Heart left ventricle (tissue), 16 donors: Measurements from ENCODE around the gene ELOF1. TPM values are rescaled to one million over a fixed set of nuclear protein-coding genes. Genes with fewer than 3 reads are reported as not detected.
"Not testable (repeated sequence)": the region's sequence is repeated elsewhere in the genome, so short reads cannot be mapped to it uniquely, and the experiment has no call there.

Experiments used
- ATAC-seq, 4 donors: fragments of 200-7000 bp; cut with Tn5 transposase; one replicate each; pipeline ENCODE4 v1.9.1; 2020 to 2022; ENCODE audit warnings: moderate library complexity in 4 of 4, mild to moderate bottlenecking in 3 of 4, moderate number of reproducible peaks in 1 of 4
- DNase-seq, 5 donors: peaks; one replicate each; pipeline ENCODE4 v3.0.0-alpha.2; 2020
- H3K27ac ChIP-seq, 12 donors: fragments of 200-600 bp; sonication (generic) in 4 of 12; one replicate each; pipeline versions ENCODE4 v1.5.0 to v1.8.0; 2016 to 2022; ENCODE audit warnings: mild to moderate bottlenecking in 2 of 12
- H3K27me3 ChIP-seq, 9 donors: fragments of 200-600 bp; sonication (generic) in 2 of 9; one replicate each; pipeline versions ENCODE4 v1.5.1 to v1.8.0; 2016 to 2022; ENCODE audit warnings: mild to moderate bottlenecking in 3 of 9
- H3K36me3 ChIP-seq, 9 donors: fragments of 200-600 bp; sonication (generic) in 2 of 9; one replicate each; pipeline versions ENCODE4 v1.5.0 to v1.8.0; 2018 to 2022; ENCODE audit warnings: mild to moderate bottlenecking in 2 of 9
- H3K4me1 ChIP-seq, 12 donors: fragments of 200-600 bp; sonication (generic) in 4 of 12; one replicate each; pipeline versions ENCODE4 v1.5.0 to v1.8.0; 2016 to 2022; ENCODE audit warnings: mild to moderate bottlenecking in 3 of 12
- H3K4me3 ChIP-seq, 12 donors: fragments of 200-600 bp; sonication (generic) in 4 of 12; one replicate each; pipeline versions ENCODE4 v1.5.0 to v1.8.0; 2017 to 2022; ENCODE audit warnings: mild to moderate bottlenecking in 9 of 12, moderate library complexity in 4 of 12
- H3K9me3 ChIP-seq, 12 donors: fragments of 200-600 bp; sonication (generic) in 4 of 12; one replicate each; pipeline versions ENCODE4 v1.5.0 to v1.8.0; 2016 to 2022; ENCODE audit warnings: mild to moderate bottlenecking in 1 of 12
- CTCF ChIP-seq, 12 donors: fragments of 200-600 bp; sonication (generic) in 4 of 12; IDR thresholded peaks; one replicate each; pipeline versions ENCODE4 v1.5.0 to v1.8.0; 2018 to 2022; ENCODE audit warnings: antibody characterized with exemption in 12 of 12, mild to moderate bottlenecking in 5 of 12
- POLR2A ChIP-seq, 2 donors: fragments of 450-650 bp; IDR thresholded peaks; one replicate each; pipeline ENCODE4 v1.6.1; 2017; ENCODE audit warnings: antibody characterized with exemption in 2 of 2, mild to moderate bottlenecking in 2 of 2, moderate library complexity in 2 of 2
- WGBS, 4 donors: extraction: QIAGEN DNeasy Blood & Tissue Kit in 2 of 4; methylation state at CpG; one replicate each; pipeline versions ENCODE4 v1.1.5 to v1.1.7; 2013 to 2018; 5-methylcytosine and 5-hydroxymethylcytosine counted together
- intact Hi-C, 10 donors: fragments of 100-400 bp; cut with DNase I; formaldehyde crosslinking; loops; one replicate each; pipeline versions ENCODE4 v1.11.1 to v1.14.2; 2022
- polyA plus RNA-seq, 2 donors: library from polyadenylated mRNA; stranded (reverse); fragments of 200-250 nt; gene quantifications; one replicate each; pipeline ENCODE4 v1.2.3, GENCODE V29; 2013
- total RNA-seq, 9 donors: library from RNA; depleted of rRNA in 2 of 9; stranded (reverse); fragments of >200 nt in 2 of 9; fragmentation: NEBNext Ultra II Directional in 3 of 9; extraction: Animal tissue kit (Norgen Biotek cat#: 25700) in 3 of 9; gene quantifications; one replicate each; pipeline versions ENCODE4 v1.1.0 to v1.2.4, GENCODE V29; 2016 to 2023
- donor health status: ischemic (EF 13 %, LVEDD 7.1; RV severe dilation, severe dysfunction).
- donor health status: healthy with polysubstance abuse.
- donor health status: DM: no; HTN: yes; CAD: no.
- donor health status: DM: no; HTN: no; CAD: no.
- donor health status: ischemic (EF 25% LVEDD 6.9; RV normal size, moderate dysfunction).
- donor health status: ischemic (EF 25% LVEDD 5.7; RV mildly dilated, moderate dysfunction).
- donor health status: healthy.
- donor health status: DM: yes; HTN: yes; CAD: no.
- donor health status: ischemic (EF 35%, LVEDD 5.7; RV mildly dilated, moderate dysfunction).
- donor health status: nonischemic (EF 11% LVEDD 7.7; RV severe dilation, severe dysfunction).
- donor health status: DM: yes; HTN: yes; CAD: no.
- donor health status: PGD.
- donor health status: ischemic (EF 29% LVEDD 5.4; RV normal size, mild dysfunction).
- donor health status: nonischemic (EF 23%, LVEDD 6.1; RV moderate dilation, normal function).

Gene ELOF1
- total and polyA plus RNA-seq, 11 donors: 25.0 to 70.3 (median 31.1) TPM

GRCh38 chr19:11566164-11566563 is 7.1 kb upstream of the ELOF1 start:
- no peaks in the 10 kb centered on the region for H3K9me3 ChIP-seq
- H3K4me1 ChIP-seq: peaks cover 0 to 5% (median 0%) of the 10 kb centered on the region in 12 donors
- H3K4me3 ChIP-seq: no peak overlapping the region
- no peaks in the 10 kb centered on the region for H3K36me3 ChIP-seq
- intact Hi-C loops: no loop called here
- DNase-seq (no peak), ATAC-seq (no peak)
- no peak overlapping the region for H3K27ac ChIP-seq
- no peaks in the 10 kb centered on the region for H3K27me3 ChIP-seq
- TF ChIP-seq CTCF (IDR thresholded peaks at IDR 0.05) (no peak), POLR2A (IDR thresholded peaks at IDR 0.05) (no peak)
- 85 to 90% (median 88%) methylated on average over 2 of the region's 2 CpGs for WGBS, 4 donors

GRCh38 chr19:11565649-11565980 is 6.6 kb upstream of the ELOF1 start:
- H3K27me3 ChIP-seq, intact Hi-C loops, H3K27ac ChIP-seq, H3K4me3 ChIP-seq, H3K36me3 ChIP-seq, H3K9me3 ChIP-seq, DNase-seq, ATAC-seq, H3K4me1 ChIP-seq: not testable (repeated sequence)
- WGBS, 4 donors: 90 to 94% (median 92%) methylated on average over 5 of the region's 5 CpGs

GRCh38 chr19:11564082-11564807 is 5.2 kb upstream of the ELOF1 start:
- H3K4me3 ChIP-seq, H3K27me3 ChIP-seq, intact Hi-C loops, ATAC-seq, H3K9me3 ChIP-seq, H3K36me3 ChIP-seq, H3K27ac ChIP-seq, DNase-seq: not testable (repeated sequence)
- 86 to 97% (median 96%) methylated on average over 6 of the region's 6 CpGs for WGBS, 4 donors
- H3K4me1 ChIP-seq: peaks cover 0 to 21% (median 10%) of the 10 kb centered on the region in 12 donors

- ATAC-seq (no peak), DNase-seq (no peak)
- Histone ChIP-seq H3K4me1 (peaks cover 0 to 19% (median 11%) of the 10 kb centered on the region in 12 donors), H3K27me3 (no peaks in the 10 kb centered on the region), H3K9me3 (no peaks in the 10 kb centered on the region), H3K36me3 (no peaks in the 10 kb centered on the region), H3K4me3 (no peak overlapping the region), H3K27ac (no peak overlapping the region)
- TF ChIP-seq POLR2A (IDR thresholded peaks at IDR 0.05) (no peak), CTCF (IDR thresholded peaks at IDR 0.05) (no peak)
- intact Hi-C loops: no loop called here
- WGBS, 4 donors: 75 to 85% (median 80%) methylated on average over 8 of the region's 8 CpGs
Measured at GRCh38 chr19:11563532-11563931, 4.5 kb upstream of the ELOF1 start.

- peak; percentile 39 to 83 (median 60) for TF ChIP-seq CTCF (IDR thresholded peaks at IDR 0.05)
- TF ChIP-seq POLR2A (IDR thresholded peaks at IDR 0.05): no peak
- 15 to 22% (median 19%) methylated on average over 9 of the region's 9 CpGs for WGBS, 4 donors
- no peaks in the 10 kb centered on the region for H3K9me3 ChIP-seq
- peak in 3 of 4 donors; percentile 29 to 49 (median 46) for ATAC-seq
- no peak for DNase-seq
- H3K36me3 ChIP-seq: peaks cover 0 to 5% (median 0%) of the 10 kb centered on the region in 9 donors
- H3K4me3 ChIP-seq: peak overlapping the region in 4 of 12 donors; percentile 78 to 97 (median 90)
- no peaks in the 10 kb centered on the region for H3K27me3 ChIP-seq
- peaks cover 0 to 35% (median 23%) of the 10 kb centered on the region in 12 donors for H3K4me1 ChIP-seq
- intact Hi-C loops: no loop called here
- H3K27ac ChIP-seq: no peak overlapping the region
Measured at GRCh38 chr19:11560404-11561051, 1.5 kb upstream of the ELOF1 start.
